Activated CD4-positive, alpha-beta T cell treated with anti-CD3 and anti-CD28 coated beads for 4 hours (primary cell): ENCODE results near the gene RAB31.
"Not testable (repeated sequence)": the region's sequence is repeated elsewhere in the genome, so short reads cannot be mapped to it uniquely, and the experiment has no call there.

Experiments
- DNase-seq, 2 donors: peaks; one replicate each; pipeline ENCODE4 v3.0.0-alpha.2; 2020

Gene RAB31

GRCh38 chr18:9708057-9708433 lies at the start of gene RAB31:
TSS of gene RAB31 (plus strand) at chr18:9708301. CDS start at chr18:9708406, 105 bp downstream.
- no peak for DNase-seq

- no peak for DNase-seq
Measured at GRCh38 chr18:9659499-9660375, 48.4 kb upstream of the RAB31 start.

- DNase-seq: no peak
Measured at GRCh38 chr18:9661564-9661963, 46.5 kb upstream of the RAB31 start.

- DNase-seq: no peak
Measured at GRCh38 chr18:9663377-9663776, 44.7 kb upstream of the RAB31 start.

GRCh38 chr18:9665314-9665713 lies 42.8 kb upstream of the RAB31 start:
- no peak for DNase-seq

- no peak for DNase-seq
Measured at GRCh38 chr18:9666548-9666947, 41.6 kb upstream of the RAB31 start.

- DNase-seq: no peak
Measured at GRCh38 chr18:9669016-9669415, 39.1 kb upstream of the RAB31 start.

- no peak for DNase-seq
Measured at GRCh38 chr18:9671214-9671613, 36.9 kb upstream of the RAB31 start.

GRCh38 chr18:9673296-9674251 lies 34.5 kb upstream of the RAB31 start:
- no peak for DNase-seq

- DNase-seq: not testable (repeated sequence)
Measured at GRCh38 chr18:9678216-9678615, 29.9 kb upstream of the RAB31 start.

GRCh38 chr18:9679125-9679524 lies 29.0 kb upstream of the RAB31 start:
- DNase-seq: no peak

- no peak for DNase-seq
Measured at GRCh38 chr18:9681217-9681616, 26.9 kb upstream of the RAB31 start.

- DNase-seq: no peak
Measured at GRCh38 chr18:9682572-9682971, 25.5 kb upstream of the RAB31 start.

- DNase-seq: no peak
Measured at GRCh38 chr18:9683418-9684396, 24.4 kb upstream of the RAB31 start.

GRCh38 chr18:9684881-9685614 lies 23.1 kb upstream of the RAB31 start:
- DNase-seq: no peak

- no peak for DNase-seq
Measured at GRCh38 chr18:9685615-9685890, 22.5 kb upstream of the RAB31 start.

- DNase-seq: no peak
Measured at GRCh38 chr18:9688036-9688741, 19.9 kb upstream of the RAB31 start.

- DNase-seq: no peak
Measured at GRCh38 chr18:9689253-9689652, 18.8 kb upstream of the RAB31 start.

- no peak for DNase-seq
Measured at GRCh38 chr18:9690418-9691188, 17.5 kb upstream of the RAB31 start.

GRCh38 chr18:9691235-9691634 lies 16.9 kb upstream of the RAB31 start:
- no peak for DNase-seq

GRCh38 chr18:9694174-9694573 lies 13.9 kb upstream of the RAB31 start:
- no peak for DNase-seq
